Kidney (tissue), 14 donors: Measurements from ENCODE around the gene KCP. TPM values are rescaled to one million over a fixed set of nuclear protein-coding genes. Genes with fewer than 3 reads are reported as not detected.

Source experiments
- DNase-seq, 5 donors: peaks; one replicate each; pipeline ENCODE4 v3.0.0-alpha.2; 2013 to 2020
- FAIRE-seq: peaks from 2 replicates; lab custom pipeline; 2012; peaks lifted over from hg19 to GRCh38; lab: Jason Lieb, UNC
- H3K27ac ChIP-seq, 2 donors: one replicate each; pipeline ENCODE4 v1.7.0; 2013; ENCODE audit warnings: low read depth in 2 of 2, low read length in 2 of 2, inconsistent platforms in 1 of 2
- H3K27me3 ChIP-seq: one replicate; pipeline ENCODE4 v1.7.1; 2013; ENCODE audit warnings: low read length, inconsistent platforms; ENCODE audit not compliant: control insufficient read depth, insufficient read depth
- H3K36me3 ChIP-seq, 3 donors: one replicate each; pipeline versions ENCODE4 v1.7.0 to v1.7.1; 2013; ENCODE audit warnings: low read length in 3 of 3, control low read depth in 1 of 3, inconsistent platforms in 1 of 3; ENCODE audit not compliant: insufficient read depth in 3 of 3, control insufficient read depth in 2 of 3
- H3K4me1 ChIP-seq, 3 donors: one replicate each; pipeline versions ENCODE4 v1.7.0 to v1.7.1; 2013; ENCODE audit warnings: low read length in 3 of 3, inconsistent platforms in 1 of 3, low read depth in 1 of 3; ENCODE audit not compliant: control insufficient read depth in 2 of 3, insufficient read depth in 2 of 3
- H3K4me3 ChIP-seq, 3 donors: one replicate each; pipeline versions ENCODE4 v1.7.0 to v1.8.1; 2013; ENCODE audit warnings: low read length in 3 of 3, control low read depth in 1 of 3, inconsistent platforms in 1 of 3
- H3K9ac ChIP-seq, 3 donors: one replicate each; pipeline versions ENCODE4 v1.7.0 to v1.7.1; 2013; ENCODE audit warnings: low read length in 3 of 3, control low read depth in 1 of 3, inconsistent platforms in 1 of 3
- H3K9me3 ChIP-seq, 3 donors: one replicate each; pipeline versions ENCODE4 v1.7.0 to v1.7.1; 2013; ENCODE audit warnings: low read length in 3 of 3, control low read depth in 1 of 3, inconsistent platforms in 1 of 3; ENCODE audit not compliant: control insufficient read depth in 2 of 3, insufficient read depth in 1 of 3
- intact Hi-C: fragments of 100-400 bp; cut with DNase I; formaldehyde crosslinking; loops from one replicate; pipeline ENCODE4 v1.11.1; 2022
- polyA plus RNA-seq: library from polyadenylated mRNA; stranded (reverse); fragments of 350-450 nt; fragmentation: Illumina TruSeq; extraction: RNeasy Lipid Tissue Mini Kit (QIAGEN cat#74804); gene quantifications from one replicate; pipeline ENCODE4 v1.2.3, GENCODE V29; 2014; ENCODE audit warnings: low read depth, low replicate concordance; ENCODE audit not compliant: insufficient read depth
- total RNA-seq: library from RNA; stranded (reverse); fragmentation: NEBNext Ultra II Directional; extraction: Animal tissue kit (Norgen Biotek cat#: 25700); gene quantifications from one replicate; pipeline ENCODE4 v1.2.1, GENCODE V29; 2021
- TF ChIP-seq, protein P1 (sequence below): IDR thresholded peaks from 3 replicates; pipeline ENCODE4 v1.5.1; 2012; ENCODE audit warnings: mild to moderate bottlenecking, moderate library complexity, borderline replicate concordance; ENCODE audit not compliant: insufficient read depth; ENCODE audit errors: extremely low read depth
- donor health status: control.
- donor health status: control.
- donor health status: control.
- donor health status: control.
- donor health status: control.
- donor health status: DM: yes; HTN: yes; CAD: no.
- donor health status: Normal renal cell carcinoma (clear cell type).

Gene KCP
- total and polyA plus RNA-seq, 2 donors from 2014 or later: 7.7 to 44.6 TPM

- Histone ChIP-seq H3K27me3 (no peaks in the 10 kb centered on the region), H3K4me3 (no peak overlapping the region), H3K27ac (no peak overlapping the region), H3K9ac (no peak overlapping the region), H3K4me1 (peaks cover 0 to 13% (median 7%) of the 10 kb centered on the region in 3 donors), H3K9me3 (no peaks in the 10 kb centered on the region), H3K36me3 (peaks cover 0 to 8% (median 0%) of the 10 kb centered on the region in 3 donors)
- intact Hi-C loops: no loop called here
- TF ChIP-seq, protein P1, sequence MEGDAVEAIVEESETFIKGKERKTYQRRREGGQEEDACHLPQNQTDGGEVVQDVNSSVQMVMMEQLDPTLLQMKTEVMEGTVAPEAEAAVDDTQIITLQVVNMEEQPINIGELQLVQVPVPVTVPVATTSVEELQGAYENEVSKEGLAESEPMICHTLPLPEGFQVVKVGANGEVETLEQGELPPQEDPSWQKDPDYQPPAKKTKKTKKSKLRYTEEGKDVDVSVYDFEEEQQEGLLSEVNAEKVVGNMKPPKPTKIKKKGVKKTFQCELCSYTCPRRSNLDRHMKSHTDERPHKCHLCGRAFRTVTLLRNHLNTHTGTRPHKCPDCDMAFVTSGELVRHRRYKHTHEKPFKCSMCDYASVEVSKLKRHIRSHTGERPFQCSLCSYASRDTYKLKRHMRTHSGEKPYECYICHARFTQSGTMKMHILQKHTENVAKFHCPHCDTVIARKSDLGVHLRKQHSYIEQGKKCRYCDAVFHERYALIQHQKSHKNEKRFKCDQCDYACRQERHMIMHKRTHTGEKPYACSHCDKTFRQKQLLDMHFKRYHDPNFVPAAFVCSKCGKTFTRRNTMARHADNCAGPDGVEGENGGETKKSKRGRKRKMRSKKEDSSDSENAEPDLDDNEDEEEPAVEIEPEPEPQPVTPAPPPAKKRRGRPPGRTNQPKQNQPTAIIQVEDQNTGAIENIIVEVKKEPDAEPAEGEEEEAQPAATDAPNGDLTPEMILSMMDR: no peak
- DNase-seq: no peak
- FAIRE-seq: no peak
These were observed 50.1 kb downstream of the KCP start for GRCh38 chr7:128860158-128861073.

DNA sequence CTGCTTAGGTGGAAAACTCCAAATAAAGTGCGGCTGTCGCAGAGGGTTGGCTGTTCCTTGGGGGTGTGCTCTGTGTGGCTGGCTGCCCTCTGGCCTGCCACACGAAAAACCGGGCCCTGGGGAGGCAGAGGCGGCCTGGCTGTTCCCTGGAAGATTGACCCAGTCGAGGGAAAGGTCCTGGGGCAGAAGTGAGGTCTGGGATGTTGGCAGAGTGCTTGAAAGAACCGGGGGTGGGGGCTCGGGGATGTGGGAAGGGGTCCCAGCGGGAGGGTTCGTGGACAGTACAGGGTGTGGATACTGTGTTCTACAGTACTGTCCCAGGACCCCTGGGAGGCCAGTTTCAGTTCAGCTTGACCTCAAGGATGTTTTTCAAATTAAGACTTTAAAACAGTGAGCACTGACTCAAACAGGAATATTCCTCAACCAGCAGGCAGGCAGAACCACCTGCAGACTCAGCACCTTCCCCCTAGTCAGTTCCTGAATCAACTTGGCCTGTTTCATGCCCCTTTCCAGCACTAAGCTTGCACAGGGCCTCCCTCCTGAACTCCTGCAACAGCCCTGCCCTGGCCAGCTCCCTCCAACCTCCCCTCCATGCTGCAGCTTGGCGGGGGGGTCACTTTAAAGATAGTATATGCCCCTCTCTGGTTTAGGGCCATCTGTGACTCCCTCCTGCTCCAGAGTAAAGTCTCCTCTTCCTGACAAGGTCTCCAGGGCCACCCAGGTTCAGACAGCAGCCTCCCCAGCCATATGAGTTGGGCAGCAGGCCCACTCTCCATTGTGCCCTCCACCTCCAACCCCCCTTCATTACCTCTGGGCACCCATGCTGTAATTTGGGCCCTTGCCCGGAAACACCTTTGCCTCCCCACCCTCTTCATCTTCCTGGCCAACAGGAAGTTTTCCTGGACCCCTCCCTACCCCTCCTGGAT is 51.0 kb downstream of the KCP start:
- TF ChIP-seq, protein P1: no peak
- intact Hi-C loops: no loop called here
- Histone ChIP-seq H3K4me3 (no peak overlapping the region), H3K36me3 (no peaks in the 10 kb centered on the region), H3K9me3 (no peaks in the 10 kb centered on the region), H3K27ac (no peak overlapping the region), H3K27me3 (no peaks in the 10 kb centered on the region), H3K9ac (no peak overlapping the region), H3K4me1 (peaks cover 0 to 10% (median 7%) of the 10 kb centered on the region in 3 donors)
- FAIRE-seq: no peak
- no peak for DNase-seq

DNA sequence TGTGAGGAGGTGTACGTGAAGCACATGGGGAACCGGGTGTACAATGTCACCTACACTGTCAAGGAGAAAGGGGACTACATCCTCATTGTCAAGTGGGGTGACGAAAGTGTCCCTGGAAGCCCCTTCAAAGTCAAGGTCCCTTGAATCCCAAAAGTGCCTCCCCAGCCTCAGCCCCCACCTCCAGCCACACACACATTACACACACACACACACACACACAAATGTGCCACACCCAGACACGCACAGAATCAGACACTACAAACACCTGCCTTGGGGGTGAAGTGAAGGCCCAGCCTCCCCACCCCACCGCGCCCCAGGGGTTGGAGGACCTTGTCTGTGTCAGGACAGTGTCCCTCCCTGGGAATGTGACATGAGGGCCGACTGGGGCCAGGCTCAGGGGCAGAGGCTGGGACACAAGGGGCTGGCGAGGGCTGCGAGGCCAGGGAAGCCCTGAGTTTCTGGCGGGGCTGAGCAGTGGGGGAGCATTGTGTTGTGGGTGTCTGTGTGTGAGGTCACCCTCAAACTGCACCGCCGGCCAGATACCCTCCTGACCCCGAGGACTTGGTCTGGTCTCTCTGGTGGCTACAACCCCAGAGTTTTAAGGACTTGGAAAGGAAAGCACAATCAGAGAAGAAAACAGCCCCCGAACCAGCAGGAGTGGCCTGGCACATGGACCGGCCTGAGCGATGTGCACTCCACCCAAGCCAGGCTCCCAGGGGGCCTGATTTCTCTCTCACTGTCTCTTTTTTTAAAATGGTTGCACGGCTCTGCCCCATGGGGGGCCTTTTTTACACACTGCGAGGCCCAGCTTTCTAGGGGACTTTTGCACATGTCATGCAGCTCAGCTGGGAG is 51.9 kb downstream of the KCP start:
- Histone ChIP-seq H3K9me3 (no peaks in the 10 kb centered on the region), H3K27me3 (no peaks in the 10 kb centered on the region), H3K9ac (no peak overlapping the region), H3K36me3 (no peaks in the 10 kb centered on the region), H3K4me3 (no peak overlapping the region), H3K4me1 (peaks cover 0 to 10% (median 5%) of the 10 kb centered on the region in 3 donors), H3K27ac (no peak overlapping the region)
- TF ChIP-seq, protein P1: no peak
- intact Hi-C loops: no loop called here
- peak in 1 of 5 donors; percentile 75 for DNase-seq
- FAIRE-seq: no peak
